Endothelial cell of umbilical vein (primary cell): ENCODE results near the gene POLR2J.
"Not testable (repeated sequence)": the region's sequence is repeated elsewhere in the genome, so short reads cannot be mapped to it uniquely, and the experiment has no call there.

Experiments used
- JUN ChIP-seq: IDR thresholded peaks from 2 replicates; pipeline ENCODE4 v1.6.1; 2011; ENCODE audit warnings: borderline replicate concordance, low read depth; ENCODE audit not compliant: insufficient read length, insufficient read depth
- POLR2A ChIP-seq: IDR thresholded peaks from 2 replicates; pipeline ENCODE4 v1.6.1; 2012; ENCODE audit warnings: low read depth, mild to moderate bottlenecking, control low read depth, low read length
- TF ChIP-seq, protein P1 (sequence below), 2 donors: IDR thresholded peaks; 1 replicate in 1 of 2; 2 replicates in 1 of 2; pipeline ENCODE4 v1.5.1; 2011; ENCODE audit warnings: low read length in 2 of 2, mild to moderate bottlenecking in 2 of 2, moderate library complexity in 2 of 2, control low read depth in 1 of 2, inconsistent platforms in 1 of 2, low read depth in 1 of 2; ENCODE audit not compliant: insufficient read depth in 1 of 2; ENCODE audit errors: extremely low read depth in 1 of 2

DNA sequence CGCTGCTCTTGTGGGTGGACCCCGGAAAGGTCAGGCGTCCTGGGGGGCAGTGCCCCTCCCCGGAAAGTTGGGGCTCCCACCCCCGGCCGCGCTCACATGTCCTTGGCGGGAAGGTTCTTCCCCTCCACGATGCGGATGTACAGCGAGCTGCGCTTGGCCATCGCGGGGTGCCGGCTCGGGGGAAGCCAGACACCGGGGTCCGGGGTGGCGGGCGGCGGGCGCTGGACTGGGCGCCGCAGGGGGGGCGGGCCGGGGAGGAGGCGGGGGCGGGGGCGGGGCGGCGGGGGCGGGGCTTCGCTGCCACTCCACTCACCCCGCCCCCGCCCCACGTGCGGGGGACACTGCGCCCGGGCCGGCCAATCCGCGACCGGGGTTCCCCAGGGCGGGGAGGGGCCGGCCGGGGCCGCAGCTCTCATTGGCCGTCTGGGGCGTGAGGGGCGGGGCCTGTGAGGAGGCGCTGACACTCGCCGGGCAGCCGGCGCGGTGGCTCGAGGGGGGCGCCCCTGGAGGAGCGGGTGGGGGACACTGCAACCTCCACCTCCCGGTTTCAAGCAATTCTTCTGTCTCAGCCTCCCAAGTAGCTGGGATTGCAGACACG, 38.9 kb upstream of the POLR2J start, which contains the start of gene RASA4B:
- TF ChIP-seq, protein P1, sequence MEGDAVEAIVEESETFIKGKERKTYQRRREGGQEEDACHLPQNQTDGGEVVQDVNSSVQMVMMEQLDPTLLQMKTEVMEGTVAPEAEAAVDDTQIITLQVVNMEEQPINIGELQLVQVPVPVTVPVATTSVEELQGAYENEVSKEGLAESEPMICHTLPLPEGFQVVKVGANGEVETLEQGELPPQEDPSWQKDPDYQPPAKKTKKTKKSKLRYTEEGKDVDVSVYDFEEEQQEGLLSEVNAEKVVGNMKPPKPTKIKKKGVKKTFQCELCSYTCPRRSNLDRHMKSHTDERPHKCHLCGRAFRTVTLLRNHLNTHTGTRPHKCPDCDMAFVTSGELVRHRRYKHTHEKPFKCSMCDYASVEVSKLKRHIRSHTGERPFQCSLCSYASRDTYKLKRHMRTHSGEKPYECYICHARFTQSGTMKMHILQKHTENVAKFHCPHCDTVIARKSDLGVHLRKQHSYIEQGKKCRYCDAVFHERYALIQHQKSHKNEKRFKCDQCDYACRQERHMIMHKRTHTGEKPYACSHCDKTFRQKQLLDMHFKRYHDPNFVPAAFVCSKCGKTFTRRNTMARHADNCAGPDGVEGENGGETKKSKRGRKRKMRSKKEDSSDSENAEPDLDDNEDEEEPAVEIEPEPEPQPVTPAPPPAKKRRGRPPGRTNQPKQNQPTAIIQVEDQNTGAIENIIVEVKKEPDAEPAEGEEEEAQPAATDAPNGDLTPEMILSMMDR (IDR thresholded peaks at IDR 0.05; ENCODE audit: extremely low read depth in 1 of 2, insufficient read depth in 1 of 2, low read depth in 1 of 2, low read length in 2 of 2) = not testable (repeated sequence)
- TF ChIP-seq POLR2A, JUN: not testable (repeated sequence)
